GM19324 (cell line): ENCODE results near the gene KATNBL1.
"Not testable (repeated sequence)": the region's sequence is repeated elsewhere in the genome, so short reads cannot be mapped to it uniquely, and the experiment has no call there.

Experiments used
- ATAC-seq: cut with Tn5 transposase; IDR thresholded peaks from one replicate; pipeline ENCODE4 v1.9.1; 2021; ENCODE audit warnings: mild to moderate bottlenecking, moderate library complexity; ENCODE audit not compliant: unreplicated experiment, low FRiP score

The KATNBL1 gene

DNA sequence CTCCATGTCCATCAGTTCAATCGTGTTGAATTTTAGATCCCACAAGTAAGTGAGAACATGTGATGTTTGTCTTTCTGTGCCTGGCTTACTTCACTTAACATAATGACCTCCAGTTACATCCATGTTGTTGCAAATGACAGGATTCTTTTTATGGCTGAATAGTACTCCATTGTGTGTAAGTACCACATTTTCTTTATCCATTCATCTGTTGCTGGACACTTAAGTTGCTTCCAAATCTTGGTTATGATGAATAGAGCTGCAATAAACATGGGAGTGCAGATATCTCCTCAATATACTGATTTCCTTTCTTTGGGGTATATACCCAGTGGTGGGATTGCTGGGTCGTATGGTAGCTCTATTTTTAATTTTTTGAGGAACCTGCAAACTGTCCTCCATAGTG, 89.5 kb downstream of the KATNBL1 start:
- ATAC-seq, result not testable (repeated sequence)

DNA sequence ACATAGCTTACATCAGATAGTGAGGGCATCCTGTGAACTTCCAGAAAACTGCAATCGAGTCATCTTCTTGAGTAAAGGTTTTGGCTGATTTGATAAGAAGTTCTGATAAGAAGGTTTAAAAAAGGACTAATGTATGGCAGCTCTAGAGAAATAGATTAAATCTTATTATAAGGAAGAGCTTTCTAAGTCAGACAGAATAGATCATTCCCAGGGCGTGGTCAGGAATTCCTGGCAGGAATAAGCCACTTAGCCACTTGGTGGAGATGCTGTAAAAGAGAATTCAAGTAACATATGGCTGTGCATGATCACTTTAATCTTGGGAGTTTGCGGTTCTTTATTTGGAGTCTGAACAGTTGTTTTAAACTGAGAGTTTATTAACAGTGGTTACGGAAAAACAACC, 90.6 kb downstream of the KATNBL1 start:
- no peak for ATAC-seq

DNA sequence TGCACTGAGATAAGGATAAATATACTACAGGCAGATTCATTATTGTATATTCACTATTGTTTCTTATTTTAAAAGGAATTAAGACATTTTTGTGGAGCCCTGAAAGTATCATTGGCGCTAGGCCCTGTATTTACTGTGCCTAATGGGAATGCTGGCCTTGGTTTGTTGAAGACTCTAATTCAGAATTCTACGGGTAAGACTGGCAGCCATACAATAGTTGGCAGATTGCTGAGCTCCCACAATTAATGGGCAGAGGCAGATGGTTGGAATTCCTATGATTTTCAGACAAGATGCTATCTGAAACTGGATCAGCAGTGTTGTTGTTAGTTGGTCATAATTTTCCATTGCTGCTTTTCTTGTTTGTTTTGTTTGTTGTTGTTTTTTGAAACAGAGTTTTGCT, 93.3 kb downstream of the KATNBL1 start:
- no peak for ATAC-seq

DNA sequence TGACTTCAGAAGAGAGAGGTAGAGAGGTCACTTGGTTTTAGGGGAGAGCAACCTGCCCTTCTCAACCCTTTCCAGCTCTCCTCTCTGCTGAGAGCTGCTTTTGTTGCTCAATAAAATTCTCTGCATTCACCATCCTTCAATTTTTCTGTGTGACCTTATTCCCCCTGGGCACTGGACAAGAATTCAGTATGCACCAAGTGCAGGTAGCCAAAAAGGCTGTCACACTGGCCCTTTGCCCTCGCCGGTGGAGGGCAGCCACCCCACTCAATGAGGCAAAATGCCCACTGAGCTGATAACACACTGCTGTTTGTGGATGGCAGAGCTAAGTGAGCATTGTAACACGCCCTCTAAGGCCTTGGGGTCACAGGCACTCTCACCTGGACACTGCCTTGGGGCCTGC, 95.2 kb downstream of the KATNBL1 start:
- ATAC-seq, result no peak

DNA sequence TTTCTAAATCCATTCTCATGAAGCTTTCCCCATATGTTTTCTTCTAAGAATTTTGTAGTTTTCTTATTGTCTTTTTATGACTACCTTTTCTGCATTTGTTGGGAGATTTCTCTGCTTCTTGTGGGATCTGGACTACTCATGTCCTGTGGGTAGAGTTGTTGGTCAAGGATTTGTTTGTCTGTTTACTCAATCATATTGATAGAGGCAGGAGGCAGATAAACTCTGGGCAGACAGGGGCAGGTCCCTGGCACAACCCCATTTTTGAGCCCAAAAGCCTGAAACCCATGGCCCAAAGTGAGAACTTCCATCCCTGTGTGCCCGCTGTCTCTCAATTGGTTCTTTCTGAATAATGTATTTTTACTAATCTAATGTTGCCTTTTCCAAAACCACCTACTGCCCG, 95.7 kb downstream of the KATNBL1 start:
- ATAC-seq, result no peak

DNA sequence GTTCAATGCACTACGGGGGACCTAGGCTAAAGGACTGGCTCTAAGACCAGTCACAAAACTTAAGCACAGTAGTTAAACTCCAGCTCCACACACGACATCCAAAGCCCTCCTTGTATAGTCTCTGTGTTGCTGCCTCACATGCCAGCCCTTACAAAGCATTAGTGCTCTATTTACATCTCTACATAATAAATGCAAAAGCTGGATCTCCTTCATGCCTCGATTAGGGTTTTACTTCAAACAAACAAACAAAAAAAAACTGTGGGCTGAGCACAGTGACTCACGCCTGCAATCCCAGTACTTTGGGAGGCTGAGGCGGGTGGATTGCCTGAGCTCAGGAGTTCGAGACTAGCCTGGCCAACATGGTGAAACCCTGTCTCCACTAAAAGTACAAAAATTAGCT, 98.4 kb downstream of the KATNBL1 start:
- no peak for ATAC-seq

DNA sequence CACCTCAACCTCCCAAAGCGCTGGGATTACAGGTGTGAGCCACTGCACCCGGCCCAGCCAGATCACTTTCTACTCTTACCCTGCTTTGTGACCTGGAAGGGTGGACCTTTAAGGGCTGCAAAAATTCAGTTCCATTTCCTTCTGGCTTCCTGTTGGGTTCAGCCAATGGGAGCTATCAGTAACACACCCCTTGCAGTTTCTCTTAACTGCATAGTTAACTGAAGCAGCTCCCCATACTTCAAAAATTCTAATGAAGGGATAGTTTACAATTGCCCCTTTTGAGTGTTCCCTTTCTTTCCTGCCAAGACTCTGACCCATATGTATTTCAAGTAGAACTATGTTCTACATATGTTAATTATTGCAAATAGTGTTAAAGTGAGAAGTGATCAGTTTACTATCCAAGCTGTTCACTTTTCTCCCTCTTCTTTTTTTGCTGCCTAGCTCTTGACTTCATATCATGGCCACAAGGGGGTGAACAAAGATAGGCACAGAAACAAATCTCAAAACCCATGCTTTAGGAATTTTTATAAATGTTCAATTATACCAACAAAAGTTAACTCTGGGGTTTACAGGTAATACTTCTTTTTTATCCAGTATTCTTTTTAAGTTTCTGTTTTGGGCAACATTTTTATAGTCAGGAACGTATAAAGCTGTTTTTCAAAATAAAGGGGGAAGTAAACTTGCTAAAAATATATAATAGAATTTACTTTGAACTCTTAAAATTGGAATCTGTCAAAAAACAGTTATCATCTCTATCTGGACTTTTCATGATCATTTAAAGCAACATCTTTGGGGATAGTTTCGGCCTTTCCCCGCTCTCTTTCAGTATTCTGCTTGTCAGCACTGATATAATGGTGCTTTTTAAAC, 99.9 kb downstream of the KATNBL1 start:
- ATAC-seq, result no peak

DNA sequence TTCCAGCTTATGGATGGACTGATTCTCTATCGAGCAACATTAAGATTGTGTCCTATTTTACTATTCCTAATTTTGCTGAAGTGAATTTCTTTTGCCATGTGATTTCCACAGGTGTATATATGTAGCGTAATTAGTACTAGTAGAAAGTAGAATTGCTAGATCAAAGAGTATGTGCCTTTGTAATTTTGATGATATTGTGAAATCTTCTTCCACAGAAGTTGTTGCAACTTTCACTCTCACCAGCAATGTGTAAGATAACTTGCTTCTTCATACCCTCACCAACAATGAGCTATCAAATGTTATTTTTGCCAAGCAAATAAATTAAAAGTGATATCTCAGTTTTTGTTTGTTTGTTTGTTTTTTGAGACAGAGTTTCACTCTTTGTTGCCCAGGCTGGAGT, 102.6 kb downstream of the KATNBL1 start:
- no peak for ATAC-seq

DNA sequence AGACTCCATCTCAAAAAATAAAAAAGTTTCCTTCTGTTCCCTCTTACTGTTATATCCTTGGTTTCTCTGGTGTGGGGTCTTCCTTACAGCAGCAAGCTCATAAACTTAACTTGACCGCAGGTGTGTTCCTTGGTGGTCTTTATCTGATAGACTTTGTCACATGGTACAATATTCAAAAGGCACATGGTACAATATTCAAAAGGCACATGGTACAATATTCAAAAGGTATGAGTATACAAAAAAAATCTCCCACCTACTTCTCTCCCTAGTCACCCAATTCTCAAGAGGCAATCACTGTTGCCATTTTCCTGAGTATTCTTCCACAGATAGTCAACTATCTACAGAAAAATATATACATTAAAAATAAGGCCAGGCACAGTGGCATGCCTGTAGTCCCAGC, 103.5 kb downstream of the KATNBL1 start:
- ATAC-seq, result no peak

DNA sequence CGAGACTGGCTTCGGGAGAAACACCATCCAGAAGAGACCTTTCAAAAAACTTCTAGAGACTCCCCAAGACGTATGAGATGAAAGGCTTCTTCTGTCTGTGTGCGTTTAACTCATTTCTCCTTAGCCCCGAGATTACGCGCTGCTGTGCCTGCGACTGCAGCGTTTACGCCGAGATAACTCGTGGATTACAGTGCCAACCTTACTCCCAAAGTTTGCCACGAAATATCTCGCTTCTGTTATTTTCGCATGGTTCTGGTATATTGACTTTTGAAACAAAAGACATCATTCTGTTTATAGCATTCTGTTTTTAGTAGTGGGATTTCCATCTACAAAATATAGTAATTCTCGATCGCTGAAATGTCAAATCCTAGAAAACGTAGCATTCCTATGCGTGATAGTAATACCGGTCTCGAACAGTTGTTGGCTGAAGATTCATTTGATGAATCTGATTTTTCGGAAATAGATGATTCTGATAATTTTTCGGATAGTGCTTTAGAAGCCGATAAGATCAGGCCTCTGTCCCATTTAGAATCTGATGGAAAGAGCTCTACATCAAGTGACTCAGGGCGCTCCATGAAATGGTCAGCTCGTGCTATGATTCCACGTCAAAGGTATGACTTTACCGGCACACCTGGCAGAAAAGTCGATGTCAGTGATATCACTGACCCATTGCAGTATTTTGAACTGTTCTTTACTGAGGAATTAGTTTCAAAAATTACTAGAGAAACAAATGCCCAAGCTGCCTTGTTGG, 107.5 kb downstream of the KATNBL1 start:
- ATAC-seq, result peak; percentile 22

DNA sequence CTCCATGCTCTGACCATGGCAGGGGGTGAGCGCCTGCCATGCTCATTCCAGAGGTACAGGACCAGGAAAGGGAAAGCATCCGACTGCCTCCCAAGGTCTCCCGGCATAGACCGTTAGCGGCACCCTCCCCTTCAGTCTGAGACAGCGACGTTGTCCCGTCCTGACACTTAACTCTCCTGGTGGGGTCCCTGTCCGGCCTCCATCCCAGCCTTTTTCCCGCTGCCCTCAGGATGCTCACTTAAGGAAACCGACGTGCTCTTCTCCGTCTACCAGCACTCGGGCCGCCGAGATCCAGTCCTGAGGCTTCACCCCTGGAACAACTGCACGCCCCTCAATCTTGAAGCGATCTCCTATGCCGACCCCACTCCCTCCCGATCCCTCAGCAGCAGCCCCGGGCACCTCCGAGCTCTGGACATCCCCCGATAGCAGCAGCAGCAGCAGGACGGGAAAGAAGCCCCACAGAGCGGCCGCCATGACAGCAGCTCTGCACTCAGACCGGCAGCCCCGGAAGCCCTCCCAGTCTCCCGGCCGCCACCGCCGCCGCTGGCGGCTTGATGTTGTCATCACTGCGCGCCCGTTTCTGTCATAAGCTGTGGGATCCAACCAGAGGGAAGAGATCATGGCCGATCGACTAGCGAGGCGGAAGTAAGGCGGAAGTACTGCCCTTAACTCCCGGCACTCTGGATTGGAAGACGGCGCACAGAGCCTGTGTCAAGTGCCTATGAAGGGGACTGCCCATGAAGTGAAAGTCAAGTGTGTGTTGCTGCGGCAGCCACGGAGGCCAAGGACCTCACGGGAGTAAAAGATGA, 108.3 kb downstream of the KATNBL1 start, which contains the start of the genes EMC7 and PGBD4:
EMC7 (minus strand) TSS at position 497 of the 809 bp plus-strand sequence; CDS start at position 474, 23 bp downstream.
PGBD4 (plus strand) TSS at position 718 of the 809 bp plus-strand sequence. CDS start 449 bp downstream, outside the sequence.
- ATAC-seq, result peak; percentile 99

DNA sequence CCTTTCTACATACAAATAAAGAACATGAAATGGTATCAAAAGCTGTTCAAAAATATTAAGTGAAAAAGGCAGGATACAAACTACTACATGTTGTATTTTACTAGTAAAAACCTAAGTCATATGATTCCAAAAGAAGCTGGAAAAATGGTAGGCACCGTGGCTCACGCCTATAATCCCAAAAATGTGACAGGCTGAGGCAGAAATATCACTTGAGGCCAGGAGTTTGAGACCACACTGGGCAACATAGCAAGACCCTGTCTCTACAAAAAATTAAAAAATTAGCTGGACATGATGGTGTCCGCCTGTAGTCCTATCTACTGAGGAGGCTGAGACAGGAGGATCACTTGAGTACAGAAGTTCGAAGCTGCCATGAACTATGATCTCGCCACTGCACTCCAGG, 110.0 kb downstream of the KATNBL1 start:
- no peak for ATAC-seq
